SK-N-MC (cell line): Measurements from ENCODE around the gene KLHL26.

ENCODE experiments used
- DNase-seq: peaks from one replicate; pipeline ENCODE4 v3.0.0-alpha.2; 2011; ENCODE audit warnings: low read depth, low spot score
- H3K27ac ChIP-seq: fragments of 200-600 bp; sonication (generic); 2 replicates; pipeline ENCODE4 v1.5.1; 2016; ENCODE audit warnings: mixed run types
- H3K36me3 ChIP-seq: fragments of 200-600 bp; sonication (generic); 2 replicates; pipeline ENCODE4 v1.6.1; 2017; ENCODE audit warnings: antibody characterized with exemption, low read length, mixed read lengths; ENCODE audit not compliant: insufficient read depth
- H3K4me3 ChIP-seq: fragments of 200-600 bp; sonication (generic); 2 replicates; pipeline ENCODE4 v1.5.1; 2016
- H3K9ac ChIP-seq: fragments of 200-600 bp; sonication (generic); 2 replicates; pipeline ENCODE4 v1.8.0; 2017; ENCODE audit warnings: mixed run types, mixed read lengths; ENCODE audit not compliant: insufficient read length
- H3K9me3 ChIP-seq: fragments of 200-600 bp; sonication (generic); 2 replicates; pipeline ENCODE4 v1.6.1; 2017; ENCODE audit warnings: low read depth, mild to moderate bottlenecking, antibody characterized with exemption, low read length, moderate library complexity, mixed read lengths
- EZH2 ChIP-seq: fragments of 200-600 bp; sonication (generic); IDR thresholded peaks from one replicate; pipeline ENCODE4 v1.6.1; 2017; ENCODE audit warnings: antibody characterized with exemption
- FOXP2 ChIP-seq: optimal IDR thresholded peaks from 2 replicates; pipeline ENCODE3; 2011; ENCODE audit warnings: mild to moderate bottlenecking, moderate library complexity; ENCODE audit not compliant: insufficient read depth; ENCODE audit errors: extremely low read length, control extremely low read depth
- POLR2AphosphoS5 ChIP-seq: IDR thresholded peaks from 2 replicates; pipeline ENCODE4 v1.6.1; 2012; ENCODE audit warnings: mild to moderate bottlenecking, low read depth, low read length, borderline replicate concordance

KLHL26 gene

GRCh38 chr19:18655173-18655844, 18.5 kb downstream of the KLHL26 start:
- no peak overlapping the region for H3K4me3 ChIP-seq
- H3K9me3 ChIP-seq, result no peaks in the 10 kb centered on the region
- no peaks in the 10 kb centered on the region for H3K36me3 ChIP-seq
- H3K9ac ChIP-seq, result no peak overlapping the region
- H3K27ac ChIP-seq, result no peak overlapping the region
- TF ChIP-seq EZH2, result no peak
- no peak for TF ChIP-seq FOXP2
- TF ChIP-seq POLR2AphosphoS5, result no peak
- no peak for DNase-seq

- H3K9me3 ChIP-seq, result no peaks in the 10 kb centered on the region
- DNase-seq, result no peak
- no peak overlapping the region for H3K4me3 ChIP-seq
- no peak overlapping the region for H3K9ac ChIP-seq
- TF ChIP-seq FOXP2, result no peak
- TF ChIP-seq EZH2, result no peak
- no peak for TF ChIP-seq POLR2AphosphoS5
- no peaks in the 10 kb centered on the region for H3K36me3 ChIP-seq
- H3K27ac ChIP-seq, result no peak overlapping the region
These were observed 19.7 kb downstream of the KLHL26 start for GRCh38 chr19:18656337-18657086.

- H3K9me3 ChIP-seq, result no peaks in the 10 kb centered on the region
- TF ChIP-seq POLR2AphosphoS5 (no peak), EZH2 (no peak), FOXP2 (no peak)
- H3K36me3 ChIP-seq, result no peaks in the 10 kb centered on the region
- DNase-seq, result no peak
- no peak overlapping the region for H3K27ac ChIP-seq
- H3K9ac ChIP-seq, result no peak overlapping the region
- H3K4me3 ChIP-seq, result no peak overlapping the region
These were observed 20.9 kb downstream of the KLHL26 start for GRCh38 chr19:18657590-18658365.

GRCh38 chr19:18658366-18658855, 21.6 kb downstream of the KLHL26 start:
- no peak overlapping the region for H3K27ac ChIP-seq

DNA sequence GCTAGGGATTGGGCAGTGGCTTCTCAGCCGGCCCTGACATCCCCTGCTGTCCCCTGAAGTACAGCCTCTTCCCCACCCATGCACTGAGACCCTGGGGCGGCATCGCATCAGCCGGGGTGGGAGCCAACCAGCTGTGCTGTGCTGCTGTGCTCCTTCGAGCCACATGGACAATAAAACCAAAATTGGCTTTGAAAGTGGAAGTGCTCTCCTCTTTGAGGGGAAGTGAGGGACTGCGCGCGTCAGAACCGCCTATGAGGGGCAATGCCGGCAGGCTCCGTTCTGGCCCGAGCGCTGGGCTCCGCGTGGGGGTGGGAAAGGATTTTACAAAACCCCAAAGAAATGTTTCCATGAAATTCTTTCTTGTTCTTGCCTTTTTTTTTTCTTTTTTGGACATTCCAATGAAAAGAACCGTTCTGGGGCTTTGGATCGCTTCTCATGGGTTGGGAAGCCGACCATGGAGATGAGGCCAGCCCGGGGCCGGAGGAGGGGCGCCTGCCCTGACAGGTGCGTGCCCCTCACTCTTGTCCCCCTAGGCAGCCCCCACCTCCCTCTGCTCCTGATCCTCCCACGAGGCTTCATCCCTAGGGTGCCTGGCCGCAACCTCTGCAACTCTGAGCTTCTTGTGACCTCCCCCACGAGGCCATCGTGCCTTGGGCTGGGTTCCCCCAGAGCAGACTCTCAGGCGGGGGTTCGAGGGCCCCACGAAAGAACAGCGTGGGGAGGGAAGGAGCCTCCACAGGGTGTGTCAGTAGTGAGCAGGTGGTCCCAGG, 22.6 kb downstream of the KLHL26 start:
- no peak for TF ChIP-seq POLR2AphosphoS5
- TF ChIP-seq EZH2, result no peak
- TF ChIP-seq FOXP2, result no peak
- Histone ChIP-seq H3K9ac (no peak overlapping the region), H3K9me3 (no peaks in the 10 kb centered on the region), H3K4me3 (no peak overlapping the region), H3K36me3 (no peaks in the 10 kb centered on the region), H3K27ac (no peak overlapping the region)
- no peak for DNase-seq

More at GRCh38 chr19:18658366-18658855, 21.6 kb downstream of the KLHL26 start:
- Histone ChIP-seq H3K9ac (no peak overlapping the region), H3K36me3 (no peaks in the 10 kb centered on the region), H3K9me3 (no peaks in the 10 kb centered on the region), H3K4me3 (no peak overlapping the region)
- TF ChIP-seq EZH2 (no peak), POLR2AphosphoS5 (no peak), FOXP2 (no peak)
- no peak for DNase-seq

DNA sequence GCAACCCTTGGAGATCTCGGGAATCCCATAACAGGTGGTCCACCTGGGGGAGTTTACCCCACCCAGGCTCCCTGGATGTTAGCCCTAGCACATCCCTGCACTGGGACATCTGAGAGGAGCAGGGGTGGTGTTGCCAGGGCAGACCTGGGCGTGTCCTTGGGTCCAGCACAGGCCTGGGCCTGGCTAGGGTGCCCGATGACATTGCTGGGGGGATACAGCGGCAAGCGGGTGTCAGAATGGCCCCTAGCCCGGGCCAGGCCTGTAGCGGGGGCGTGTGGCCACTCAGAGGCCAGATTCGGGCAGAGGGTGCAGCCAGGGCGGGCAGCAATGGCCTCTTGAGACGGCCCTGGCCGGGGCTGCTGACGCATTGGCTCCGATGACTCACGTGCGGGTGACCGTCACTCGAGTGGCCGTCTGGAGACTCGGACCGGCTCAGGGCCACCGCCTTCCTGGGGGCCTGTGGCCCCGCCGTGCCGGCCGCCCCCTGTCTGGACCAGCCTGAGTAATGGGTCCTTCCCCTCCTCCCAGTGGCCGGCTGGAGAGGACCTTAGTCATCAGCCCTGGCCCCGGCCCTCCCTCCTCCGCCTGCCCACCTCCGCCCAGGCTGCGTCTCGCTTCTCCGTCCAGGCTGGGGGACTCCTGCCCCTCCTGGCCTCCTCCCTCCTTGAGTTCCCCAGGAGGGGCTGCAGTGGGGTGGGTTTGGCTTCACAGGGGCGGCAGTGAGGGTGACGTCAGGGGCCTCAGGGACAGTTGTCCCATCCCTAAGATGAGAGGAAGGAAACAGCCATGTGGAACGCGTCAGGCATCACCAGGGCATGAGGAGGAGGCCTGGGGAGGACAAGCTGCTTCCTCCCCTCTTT, 23.5 kb downstream of the KLHL26 start:
- TF ChIP-seq EZH2 (no peak), POLR2AphosphoS5 (no peak), FOXP2 (no peak)
- no peak overlapping the region for H3K27ac ChIP-seq
- no peaks in the 10 kb centered on the region for H3K36me3 ChIP-seq
- no peak overlapping the region for H3K9ac ChIP-seq
- H3K9me3 ChIP-seq, result no peaks in the 10 kb centered on the region
- DNase-seq, result no peak
- H3K4me3 ChIP-seq, result no peak overlapping the region

DNA sequence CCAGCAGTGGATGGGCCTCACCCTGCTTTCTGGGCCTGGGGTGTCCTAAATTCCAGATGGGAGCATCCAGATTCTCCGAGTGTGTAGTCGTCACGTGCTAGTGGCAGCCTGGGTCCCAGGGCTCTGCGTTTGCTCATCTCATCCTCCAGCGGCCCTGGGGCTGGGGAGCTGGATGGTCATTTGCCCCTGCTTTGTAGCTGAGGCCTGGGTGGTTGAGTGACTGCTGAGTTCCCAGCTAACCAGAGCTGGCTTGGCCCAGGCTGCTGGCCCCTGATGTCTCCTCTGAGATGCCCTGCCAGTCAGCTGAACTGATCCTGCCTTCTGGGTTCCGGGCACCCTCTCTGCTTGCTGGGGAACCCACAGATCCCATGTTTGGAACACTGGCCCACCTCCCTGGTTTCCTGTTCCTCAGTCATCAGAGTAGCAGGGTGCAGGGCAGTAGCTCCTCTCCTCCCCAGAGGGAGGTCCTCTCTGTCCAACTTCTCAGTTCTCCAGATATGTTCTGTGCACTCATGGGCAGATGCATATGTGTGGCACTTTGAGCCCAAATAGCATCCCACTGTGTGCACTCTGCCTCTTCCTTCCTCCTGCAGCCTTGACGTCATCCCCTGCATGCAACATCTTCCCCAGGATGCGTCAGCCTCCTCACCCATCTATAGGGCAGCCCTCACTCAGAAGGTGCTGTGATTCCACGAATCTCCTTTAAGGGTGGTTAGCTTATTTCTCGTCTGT, 24.3 kb downstream of the KLHL26 start:
- Histone ChIP-seq H3K9me3 (no peaks in the 10 kb centered on the region), H3K9ac (no peak overlapping the region), H3K4me3 (no peak overlapping the region), H3K27ac (no peak overlapping the region), H3K36me3 (no peaks in the 10 kb centered on the region)
- no peak for DNase-seq
- TF ChIP-seq FOXP2 (no peak), POLR2AphosphoS5 (no peak), EZH2 (no peak)
